ENCODE measurements around the gene EIF2S2. TPM values are rescaled to one million over a fixed set of nuclear protein-coding genes. Genes with fewer than 3 reads are reported as not detected.

Gene EIF2S2
- total RNA-seq, 1 experiment from 2014 or later, result 137 TPM

DNA sequence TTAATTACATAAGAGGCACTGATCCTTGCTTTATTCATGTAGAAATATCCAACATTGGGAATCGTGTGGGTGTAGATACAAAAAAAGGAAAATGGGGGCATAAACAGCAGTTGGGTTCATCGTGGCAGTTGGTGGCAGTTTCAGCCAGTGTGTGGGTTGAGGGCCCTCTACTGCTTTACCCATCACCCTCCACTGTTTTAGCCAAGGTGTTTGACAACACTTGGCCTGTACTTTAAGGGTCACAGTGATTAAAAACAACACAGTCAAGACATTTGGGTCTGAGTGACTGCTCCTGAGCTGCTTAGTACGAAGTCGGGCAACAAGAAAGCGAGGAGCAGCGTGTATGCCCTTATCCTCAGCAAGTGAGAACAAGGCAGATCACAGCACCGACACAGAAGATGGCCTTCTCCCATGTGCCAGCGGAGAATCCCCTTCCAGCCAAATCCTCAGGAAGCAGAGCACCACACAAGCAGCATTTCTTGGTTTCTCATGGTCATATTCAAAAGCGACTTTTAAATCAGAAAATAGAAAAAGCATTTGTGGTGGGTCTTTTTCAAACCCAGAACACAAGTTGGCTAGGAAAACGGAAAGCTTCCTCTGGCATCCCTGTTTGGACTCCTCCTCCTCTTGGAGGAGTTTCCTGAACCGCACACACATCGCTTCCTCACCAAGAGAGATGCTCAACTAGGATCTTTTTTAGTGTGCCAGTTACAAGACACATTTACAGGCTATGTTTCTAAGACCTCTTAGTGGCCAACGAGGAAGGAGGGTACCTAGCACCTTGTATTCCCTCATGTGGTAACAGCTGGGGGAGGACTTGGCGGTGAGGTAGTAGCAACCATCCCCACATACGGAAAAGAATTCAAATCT is 23.5 kb downstream of the EIF2S2 start:
- Histone ChIP-seq H3K4me3 (no peak overlapping the region), H3K4me1 (no peaks in the 10 kb centered on the region; the same call in 1 of the 2 replicates), H3K27ac (no peak overlapping the region), H3K27me3 (no peaks in the 10 kb centered on the region), H3K9me3 (replicated peaks) (no peaks in the 10 kb centered on the region), H3K36me3 (peaks cover 69% of the 10 kb centered on the region)
- no peak for DNase-seq

- H3K4me3 ChIP-seq, result no peak overlapping the region
- peaks cover 49% of the 10 kb centered on the region for H3K36me3 ChIP-seq
- H3K9me3 ChIP-seq (replicated peaks), result no peaks in the 10 kb centered on the region
- H3K27me3 ChIP-seq, result no peaks in the 10 kb centered on the region
- DNase-seq, result no peak
- no peaks in the 10 kb centered on the region; the same call in 1 of the 2 replicates for H3K4me1 ChIP-seq
- no peak overlapping the region for H3K27ac ChIP-seq
Measured at GRCh38 chr20:34085544-34086040, 26.5 kb downstream of the EIF2S2 start.

- peaks cover 37% of the 10 kb centered on the region for H3K36me3 ChIP-seq
Measured at GRCh38 chr20:34084227-34084923, 27.7 kb downstream of the EIF2S2 start.

GRCh38 chr20:34083781-34084180 is 28.3 kb downstream of the EIF2S2 start:
- Histone ChIP-seq H3K4me1 (no peaks in the 10 kb centered on the region; the same call in 1 of the 2 replicates), H3K4me3 (no peak overlapping the region), H3K36me3 (peaks cover 32% of the 10 kb centered on the region), H3K27ac (no peak overlapping the region), H3K9me3 (replicated peaks) (no peaks in the 10 kb centered on the region), H3K27me3 (no peaks in the 10 kb centered on the region)
- DNase-seq, result no peak

More at GRCh38 chr20:34084227-34084923, 27.7 kb downstream of the EIF2S2 start:
- no peaks in the 10 kb centered on the region for H3K27me3 ChIP-seq
- no peak overlapping the region for H3K27ac ChIP-seq
- no peaks in the 10 kb centered on the region for H3K9me3 ChIP-seq (replicated peaks)
- H3K4me1 ChIP-seq, result no peaks in the 10 kb centered on the region; the same call in 1 of the 2 replicates
- H3K4me3 ChIP-seq, result no peak overlapping the region
- DNase-seq, result peak in 1 of 2 experiments; percentile 44

DNA sequence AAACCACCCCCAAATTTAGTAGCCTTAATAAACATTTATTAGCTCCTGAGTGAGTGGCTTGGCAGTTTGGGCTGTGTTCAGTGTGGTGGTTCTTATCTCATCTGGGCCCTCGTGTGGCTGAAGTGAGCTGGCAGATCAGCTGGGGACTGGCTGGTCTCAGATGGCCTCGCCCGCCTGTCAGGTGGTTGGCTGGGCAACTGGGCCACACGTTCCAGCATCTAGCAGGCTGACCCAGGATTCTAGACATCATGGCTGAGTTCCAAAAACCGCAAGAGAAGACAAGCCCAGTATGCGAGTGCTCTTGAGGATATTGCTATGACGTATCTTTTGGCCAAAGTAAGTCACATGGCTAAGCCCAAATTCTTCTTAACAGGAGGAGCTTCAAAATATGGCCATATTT is 28.9 kb downstream of the EIF2S2 start:
- no peak overlapping the region for H3K27ac ChIP-seq

DNA sequence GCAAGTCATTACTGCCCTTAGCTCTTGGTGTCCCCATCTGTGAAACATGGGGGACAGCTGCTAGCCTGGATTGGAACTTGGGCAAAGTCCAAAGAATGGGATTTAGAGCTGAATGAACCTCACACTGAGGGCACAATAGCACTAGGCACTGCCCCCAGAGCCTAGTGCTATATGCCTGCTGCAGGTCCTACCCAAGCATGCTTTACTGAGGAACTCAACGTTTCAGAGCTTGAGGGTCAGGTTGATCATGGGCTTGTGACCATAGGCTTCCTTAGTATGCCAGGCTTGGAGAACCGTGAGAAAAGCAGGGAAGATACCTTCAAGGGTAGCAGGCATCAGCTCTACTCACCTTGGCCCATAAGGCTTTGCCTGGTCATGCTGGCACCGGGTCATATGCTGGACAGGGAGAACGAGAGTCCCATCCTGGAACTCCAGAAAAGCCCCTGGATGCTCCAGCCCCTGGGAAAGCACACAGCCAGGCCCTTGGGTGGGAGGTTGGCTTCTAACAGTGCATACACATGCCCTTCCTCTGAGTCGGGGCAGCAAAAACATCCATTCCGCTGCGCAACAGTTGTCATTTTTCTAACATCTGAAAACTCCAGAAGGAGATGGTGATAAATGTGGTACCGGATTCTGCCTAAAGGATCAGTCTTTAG is 29.7 kb downstream of the EIF2S2 start:
- no peaks in the 10 kb centered on the region; the same call in 1 of the 2 replicates for H3K4me1 ChIP-seq
- H3K9me3 ChIP-seq (replicated peaks), result no peaks in the 10 kb centered on the region
- H3K27me3 ChIP-seq, result no peaks in the 10 kb centered on the region
- DNase-seq, result no peak
- peaks cover 28% of the 10 kb centered on the region for H3K36me3 ChIP-seq
- no peak overlapping the region for H3K4me3 ChIP-seq
- H3K27ac ChIP-seq, result no peak overlapping the region

More for the DNA sequence above, 28.9 kb downstream of the EIF2S2 start:
- H3K4me1 ChIP-seq, result no peaks in the 10 kb centered on the region; the same call in 1 of the 2 replicates
- peaks cover 27% of the 10 kb centered on the region for H3K36me3 ChIP-seq
- no peaks in the 10 kb centered on the region for H3K27me3 ChIP-seq
- H3K4me3 ChIP-seq, result no peak overlapping the region
- no peaks in the 10 kb centered on the region for H3K9me3 ChIP-seq (replicated peaks)
- peak; percentile 41 to 60 for DNase-seq

- H3K27ac ChIP-seq, result no peak overlapping the region
- H3K36me3 ChIP-seq, result peaks cover 29% of the 10 kb centered on the region
- no peak for DNase-seq
Measured at GRCh38 chr20:34079818-34080217, 32.2 kb downstream of the EIF2S2 start.

GRCh38 chr20:34078540-34078939 is 33.5 kb downstream of the EIF2S2 start:
- Histone ChIP-seq H3K36me3 (peaks cover 23% of the 10 kb centered on the region; the same call in 1 of the 2 replicates), H3K4me1 (no peaks in the 10 kb centered on the region; the same call in 1 of the 2 replicates), H3K27ac (no peak overlapping the region), H3K27me3 (no peaks in the 10 kb centered on the region), H3K4me3 (no peak overlapping the region), H3K9me3 (replicated peaks) (no peaks in the 10 kb centered on the region)
- no peak for DNase-seq

More at GRCh38 chr20:34079818-34080217, 32.2 kb downstream of the EIF2S2 start:
- Histone ChIP-seq H3K9me3 (replicated peaks) (no peaks in the 10 kb centered on the region), H3K4me3 (no peak overlapping the region), H3K4me1 (no peaks in the 10 kb centered on the region; the same call in 1 of the 2 replicates), H3K27me3 (no peaks in the 10 kb centered on the region)

DNA sequence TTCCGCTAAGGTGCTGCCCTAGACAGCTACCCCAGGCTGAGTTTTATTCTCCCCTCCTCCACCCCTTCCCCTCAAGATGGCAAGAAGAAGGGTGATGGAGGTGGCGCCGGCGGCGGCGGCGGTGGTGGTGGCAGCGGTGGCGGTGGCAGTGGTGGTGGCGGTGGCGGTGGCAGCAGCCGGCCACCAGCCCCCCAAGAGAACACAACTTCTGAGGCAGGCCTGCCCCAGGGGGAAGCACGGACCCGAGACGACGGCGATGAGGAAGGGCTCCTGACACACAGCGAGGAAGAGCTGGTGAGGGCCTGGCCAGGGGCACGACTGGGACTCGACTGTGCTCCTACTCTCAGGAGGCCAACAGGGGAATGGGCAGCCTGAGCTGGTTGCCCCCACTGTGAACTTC is 35.1 kb downstream of the EIF2S2 start:
- H3K4me1 ChIP-seq, result no peaks in the 10 kb centered on the region
- no peak overlapping the region for H3K27ac ChIP-seq
- peaks cover 27% of the 10 kb centered on the region for H3K36me3 ChIP-seq
- H3K4me3 ChIP-seq, result no peak overlapping the region
- DNase-seq, result no peak
- no peaks in the 10 kb centered on the region for H3K9me3 ChIP-seq (replicated peaks)
- H3K27me3 ChIP-seq, result no peaks in the 10 kb centered on the region

DNA sequence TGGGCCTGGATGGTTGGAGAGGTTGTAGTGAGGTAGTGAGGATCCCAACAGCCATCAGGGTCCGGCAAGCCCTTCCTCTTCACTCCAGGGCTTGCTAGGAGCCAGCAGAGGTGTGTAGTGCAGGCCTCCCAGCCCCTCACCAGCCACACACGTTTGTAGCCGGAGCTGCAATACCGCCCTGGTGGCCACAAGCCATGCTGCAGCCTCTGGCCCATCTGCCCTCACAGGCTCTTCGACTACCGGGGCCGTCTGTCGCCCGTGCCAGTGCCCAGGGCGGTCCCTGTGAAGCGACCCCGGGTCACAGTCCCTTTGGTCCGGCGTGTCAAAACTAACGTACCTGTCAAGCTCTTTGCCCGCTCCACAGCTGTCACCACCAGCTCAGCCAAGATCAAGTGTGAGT is 36.4 kb downstream of the EIF2S2 start:
- H3K36me3 ChIP-seq, result peaks cover 26% of the 10 kb centered on the region
- no peaks in the 10 kb centered on the region for H3K4me1 ChIP-seq
- H3K27me3 ChIP-seq, result no peaks in the 10 kb centered on the region
- no peak for DNase-seq
- H3K27ac ChIP-seq, result no peak overlapping the region
- no peak overlapping the region for H3K4me3 ChIP-seq
- no peaks in the 10 kb centered on the region for H3K9me3 ChIP-seq (replicated peaks)

- DNase-seq, result peak in 1 of 2 experiments; percentile 17
- no peak overlapping the region for H3K27ac ChIP-seq
Measured at GRCh38 chr20:34074101-34074760, 37.8 kb downstream of the EIF2S2 start.

GRCh38 chr20:34072778-34073177 is 39.3 kb downstream of the EIF2S2 start:
- DNase-seq, result no peak
- H3K27ac ChIP-seq, result no peak overlapping the region
- H3K9me3 ChIP-seq (replicated peaks), result no peaks in the 10 kb centered on the region
- H3K4me3 ChIP-seq, result no peak overlapping the region
- no peaks in the 10 kb centered on the region for H3K27me3 ChIP-seq
- H3K36me3 ChIP-seq, result peaks cover 24% of the 10 kb centered on the region
- peaks cover 14% of the 10 kb centered on the region for H3K4me1 ChIP-seq

More at GRCh38 chr20:34074101-34074760, 37.8 kb downstream of the EIF2S2 start:
- Histone ChIP-seq H3K4me3 (no peak overlapping the region), H3K27me3 (no peaks in the 10 kb centered on the region), H3K9me3 (replicated peaks) (no peaks in the 10 kb centered on the region), H3K36me3 (peaks cover 25% of the 10 kb centered on the region), H3K4me1 (peaks cover 6% of the 10 kb centered on the region)

DNA sequence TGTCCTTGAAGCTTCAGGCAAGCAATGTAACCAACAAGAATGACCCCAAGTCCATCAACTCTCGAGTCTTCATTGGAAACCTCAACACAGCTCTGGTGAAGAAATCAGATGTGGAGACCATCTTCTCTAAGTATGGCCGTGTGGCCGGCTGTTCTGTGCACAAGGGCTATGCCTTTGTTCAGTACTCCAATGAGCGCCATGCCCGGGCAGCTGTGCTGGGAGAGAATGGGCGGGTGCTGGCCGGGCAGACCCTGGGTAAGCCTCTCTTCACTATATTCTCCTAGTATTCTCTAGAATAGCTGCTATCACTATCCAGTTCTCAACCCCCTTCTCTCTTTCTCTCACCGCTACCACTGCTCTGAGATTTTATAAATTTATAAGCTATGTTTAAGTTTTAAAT is 40.0 kb downstream of the EIF2S2 start:
- Histone ChIP-seq H3K27ac (no peak overlapping the region), H3K4me3 (no peak overlapping the region), H3K4me1 (peaks cover 18% of the 10 kb centered on the region), H3K36me3 (peaks cover 21% of the 10 kb centered on the region), H3K9me3 (replicated peaks) (no peaks in the 10 kb centered on the region), H3K27me3 (no peaks in the 10 kb centered on the region)
- DNase-seq, result no peak

DNA sequence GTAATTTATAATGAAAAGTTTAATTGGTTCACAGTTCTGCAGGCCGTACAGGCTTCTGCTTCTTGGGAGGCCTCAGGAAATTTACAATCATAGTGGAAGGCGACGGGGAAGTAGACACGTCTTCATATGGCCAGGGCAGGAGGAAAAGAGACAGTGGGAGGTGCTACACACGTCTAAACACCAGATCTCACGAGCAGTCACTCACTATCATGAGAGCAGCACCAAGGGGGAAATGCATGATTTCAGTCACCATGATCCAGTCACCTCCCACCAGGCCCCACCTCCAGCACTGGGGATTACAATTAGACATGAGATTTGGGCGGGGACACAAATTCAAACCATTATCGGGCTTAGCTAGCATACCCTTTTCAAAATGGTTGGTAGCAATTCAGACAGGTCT is 41.2 kb downstream of the EIF2S2 start:
- DNase-seq, result no peak
- Histone ChIP-seq H3K27ac (no peak overlapping the region), H3K4me3 (no peak overlapping the region), H3K36me3 (peaks cover 15% of the 10 kb centered on the region), H3K9me3 (replicated peaks) (no peaks in the 10 kb centered on the region), H3K27me3 (no peaks in the 10 kb centered on the region), H3K4me1 (peaks cover 28% of the 10 kb centered on the region)
